ENCODE measurements around the gene FBRSL1. TPM values are rescaled to one million over a fixed set of nuclear protein-coding genes. Genes with fewer than 3 reads are reported as not detected.
A peak's percentile ranks its signal among the peaks of the same experiment; 100 is the strongest.

FBRSL1 gene
- total RNA-seq, 1 experiment from 2014 or later = 130 TPM

DNA sequence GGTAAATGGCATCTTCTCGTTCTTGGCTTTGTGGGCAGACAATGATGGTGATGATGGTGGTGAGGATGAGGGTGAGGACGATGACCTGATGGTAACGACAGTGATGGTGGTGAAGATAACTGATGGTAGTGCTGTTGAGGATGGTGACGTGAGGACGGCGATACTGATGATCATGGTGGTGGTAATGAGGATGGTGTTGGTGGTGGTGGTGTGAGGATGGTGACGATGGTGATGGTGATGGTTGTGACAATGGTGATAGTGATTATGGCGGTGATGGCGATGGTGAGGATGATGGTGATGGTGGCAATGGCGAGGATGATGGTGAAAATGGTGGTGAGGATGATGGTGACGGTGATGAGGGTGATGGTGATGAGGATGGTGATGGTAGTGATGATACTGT, 54.5 kb downstream of the FBRSL1 start:
- Histone ChIP-seq H3K27ac (ENCODE audit: low read depth, low read length, poor library complexity, severe bottlenecking) (no peak overlapping the region), H3K4me1 (ENCODE audit: insufficient read depth, low read length, poor library complexity, severe bottlenecking) (peaks cover 17% of the 10 kb centered on the region), H3K27me3 (replicated peaks; ENCODE audit: insufficient read depth, low read depth, low read length, poor library complexity) (no peaks in the 10 kb centered on the region), H3K9me3 (ENCODE audit: low read depth, low read length, poor library complexity, severe bottlenecking) (no peaks in the 10 kb centered on the region), H3K36me3 (ENCODE audit: insufficient read depth, low read length, poor library complexity, severe bottlenecking) (no peaks in the 10 kb centered on the region), H3K4me3 (ENCODE audit: low read depth, low read length, poor library complexity, severe bottlenecking) (no peak overlapping the region)
- ChIA-PET CTCF (interaction anchor here (0.6 kb wide), 1 partner anchor 84 kb away, joined by 4 read pairs; no protein-coding TSS in a partner anchor), POLR2A (ENCODE audit: low non-redundant PET) (no interaction called here)
- BruUV-seq (replicated peaks) = no TSS peak
- TF ChIP-seq EZH2 (IDR thresholded peaks at IDR 0.05; ENCODE audit: borderline replicate concordance, low read depth, low read length, poor library complexity, severe bottlenecking) = no peak
- TF ChIP-seq, protein P1, sequence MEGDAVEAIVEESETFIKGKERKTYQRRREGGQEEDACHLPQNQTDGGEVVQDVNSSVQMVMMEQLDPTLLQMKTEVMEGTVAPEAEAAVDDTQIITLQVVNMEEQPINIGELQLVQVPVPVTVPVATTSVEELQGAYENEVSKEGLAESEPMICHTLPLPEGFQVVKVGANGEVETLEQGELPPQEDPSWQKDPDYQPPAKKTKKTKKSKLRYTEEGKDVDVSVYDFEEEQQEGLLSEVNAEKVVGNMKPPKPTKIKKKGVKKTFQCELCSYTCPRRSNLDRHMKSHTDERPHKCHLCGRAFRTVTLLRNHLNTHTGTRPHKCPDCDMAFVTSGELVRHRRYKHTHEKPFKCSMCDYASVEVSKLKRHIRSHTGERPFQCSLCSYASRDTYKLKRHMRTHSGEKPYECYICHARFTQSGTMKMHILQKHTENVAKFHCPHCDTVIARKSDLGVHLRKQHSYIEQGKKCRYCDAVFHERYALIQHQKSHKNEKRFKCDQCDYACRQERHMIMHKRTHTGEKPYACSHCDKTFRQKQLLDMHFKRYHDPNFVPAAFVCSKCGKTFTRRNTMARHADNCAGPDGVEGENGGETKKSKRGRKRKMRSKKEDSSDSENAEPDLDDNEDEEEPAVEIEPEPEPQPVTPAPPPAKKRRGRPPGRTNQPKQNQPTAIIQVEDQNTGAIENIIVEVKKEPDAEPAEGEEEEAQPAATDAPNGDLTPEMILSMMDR (conservative IDR thresholded peaks at IDR 0.05; ENCODE audit: low read depth, low read length) = no peak
- intact Hi-C loops (cut with micrococcal nuclease; ENCODE audit: unreplicated experiment) = no loop called here
- no peak for DNase-seq (ENCODE audit: low spot score)

DNA sequence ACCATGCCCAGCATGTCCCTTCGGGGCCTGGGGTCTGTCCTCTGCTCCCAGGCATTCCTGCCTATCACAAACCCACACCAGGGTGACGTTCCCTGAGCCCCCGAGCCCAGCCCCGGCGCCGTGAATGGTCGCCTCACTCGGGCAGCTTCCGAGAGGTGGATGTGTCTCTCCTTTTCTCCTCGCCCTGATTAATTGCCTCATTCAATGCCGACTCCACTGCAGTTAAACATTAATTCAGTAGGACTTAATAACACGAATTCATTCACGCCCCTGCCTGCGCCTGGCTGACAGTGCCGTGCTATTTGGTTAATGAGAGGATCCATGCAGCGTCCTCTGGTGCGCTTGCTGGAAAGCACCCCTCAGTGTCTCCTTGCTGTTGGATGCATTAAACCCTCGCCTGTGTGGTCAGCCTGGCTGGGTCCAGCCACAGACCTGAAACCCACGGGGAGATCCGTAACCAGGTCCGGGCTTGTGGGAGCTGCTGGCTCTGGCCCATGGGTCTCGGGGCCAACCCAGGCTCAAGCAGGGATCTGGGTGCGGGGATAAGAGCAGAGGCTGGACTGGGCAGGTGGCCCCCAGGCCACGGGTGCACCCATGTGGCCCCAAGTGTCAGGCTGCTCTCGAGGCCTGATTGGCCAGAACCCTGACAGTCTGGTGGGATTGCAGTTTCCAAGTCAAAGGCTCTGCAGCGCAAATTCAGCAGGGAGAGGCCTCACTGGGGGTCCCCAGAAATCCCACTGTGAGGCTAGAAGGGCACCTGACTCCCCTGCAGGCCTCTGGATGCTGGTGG, 55.4 kb downstream of the FBRSL1 start:
- ChIA-PET CTCF (no interaction called here), POLR2A (ENCODE audit: low non-redundant PET) (no interaction called here)
- Histone ChIP-seq H3K9me3 (ENCODE audit: low read depth, low read length, poor library complexity, severe bottlenecking) (no peaks in the 10 kb centered on the region), H3K36me3 (ENCODE audit: insufficient read depth, low read length, poor library complexity, severe bottlenecking) (no peaks in the 10 kb centered on the region), H3K4me1 (ENCODE audit: insufficient read depth, low read length, poor library complexity, severe bottlenecking) (peaks cover 17% of the 10 kb centered on the region), H3K4me3 (ENCODE audit: low read depth, low read length, poor library complexity, severe bottlenecking) (no peak overlapping the region), H3K27me3 (replicated peaks; ENCODE audit: insufficient read depth, low read depth, low read length, poor library complexity) (no peaks in the 10 kb centered on the region), H3K27ac (ENCODE audit: low read depth, low read length, poor library complexity, severe bottlenecking) (no peak overlapping the region)
- DNase-seq (ENCODE audit: low spot score) = no peak
- BruUV-seq (replicated peaks) = no TSS peak
- intact Hi-C loops (cut with micrococcal nuclease; ENCODE audit: unreplicated experiment) = no loop called here
- TF ChIP-seq, protein P1 (conservative IDR thresholded peaks at IDR 0.05; ENCODE audit: low read depth, low read length) = no peak
- TF ChIP-seq EZH2 (IDR thresholded peaks at IDR 0.05; ENCODE audit: borderline replicate concordance, low read depth, low read length, poor library complexity, severe bottlenecking) = no peak

DNA sequence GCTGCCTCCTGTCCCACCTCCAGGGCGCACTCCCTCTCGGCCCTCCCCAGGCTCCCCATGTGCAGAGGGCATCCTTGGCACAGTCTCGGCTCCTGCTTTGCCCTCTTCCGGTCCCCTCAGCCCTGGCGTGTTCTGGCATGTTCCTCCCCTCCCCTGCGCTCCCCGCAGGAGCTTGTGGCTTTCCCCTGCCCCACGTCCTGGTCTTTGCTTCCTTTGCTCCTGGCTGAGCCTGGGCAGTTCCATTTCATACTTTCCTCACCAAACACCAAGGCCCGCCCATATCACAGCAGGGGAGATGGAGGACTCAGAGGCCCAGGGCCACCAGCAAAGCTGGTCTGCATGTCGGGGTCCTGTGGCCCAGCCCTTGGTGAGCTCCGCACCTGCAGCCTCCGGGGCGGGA, 56.0 kb downstream of the FBRSL1 start:
- peaks cover 17% of the 10 kb centered on the region for H3K4me1 ChIP-seq (ENCODE audit: insufficient read depth, low read length, poor library complexity, severe bottlenecking)
- no peaks in the 10 kb centered on the region for H3K9me3 ChIP-seq (ENCODE audit: low read depth, low read length, poor library complexity, severe bottlenecking)
- H3K36me3 ChIP-seq (ENCODE audit: insufficient read depth, low read length, poor library complexity, severe bottlenecking) = no peaks in the 10 kb centered on the region
- no peak overlapping the region for H3K27ac ChIP-seq (ENCODE audit: low read depth, low read length, poor library complexity, severe bottlenecking)
- no peaks in the 10 kb centered on the region for H3K27me3 ChIP-seq (replicated peaks; ENCODE audit: insufficient read depth, low read depth, low read length, poor library complexity)
- no peak overlapping the region for H3K4me3 ChIP-seq (ENCODE audit: low read depth, low read length, poor library complexity, severe bottlenecking)
- no TSS peak for BruUV-seq (replicated peaks)
- POLR2A ChIA-PET (ENCODE audit: low non-redundant PET) = no interaction called here
- intact Hi-C loops (cut with micrococcal nuclease; ENCODE audit: unreplicated experiment) = no loop called here
- DNase-seq (ENCODE audit: low spot score) = peak; percentile 35
- TF ChIP-seq EZH2 (IDR thresholded peaks at IDR 0.05; ENCODE audit: borderline replicate concordance, low read depth, low read length, poor library complexity, severe bottlenecking) = no peak
- TF ChIP-seq, protein P1 (conservative IDR thresholded peaks at IDR 0.05; ENCODE audit: low read depth, low read length) = no peak
- CTCF ChIA-PET = no interaction called here
